GM20000 (cell line): ENCODE measurements around the gene COQ9.

Experiments used
- DNase-seq: peaks from one replicate; pipeline ENCODE4 v3.0.0; 2012; ENCODE audit warnings: low spot score
- TF ChIP-seq, protein P1 (sequence below): IDR thresholded peaks from 2 replicates; pipeline ENCODE4 v1.5.1; 2012; ENCODE audit warnings: mild to moderate bottlenecking, control low read depth; ENCODE audit errors: extremely low read depth, missing control alignments

Gene COQ9

DNA sequence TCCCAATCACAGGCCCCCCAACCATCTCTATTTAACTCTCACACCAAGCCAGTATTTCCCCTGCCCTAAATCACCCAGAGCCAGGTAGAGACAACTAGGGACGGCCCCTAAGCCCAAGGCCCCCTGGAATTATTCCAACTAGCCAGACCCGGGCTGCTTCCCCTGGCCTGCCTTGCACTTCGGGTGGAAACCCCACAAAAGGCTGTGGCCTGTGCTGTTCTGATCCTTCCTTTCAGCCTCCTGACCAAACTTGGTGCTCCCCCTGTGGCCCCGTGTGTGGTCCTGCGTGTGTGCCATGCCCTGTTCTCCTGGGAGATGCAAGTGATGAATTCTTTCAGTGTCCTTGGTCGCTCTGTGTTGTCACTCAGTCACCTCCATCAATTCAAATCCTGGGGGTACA, 27.8 kb upstream of the COQ9 start:
- TF ChIP-seq, protein P1, sequence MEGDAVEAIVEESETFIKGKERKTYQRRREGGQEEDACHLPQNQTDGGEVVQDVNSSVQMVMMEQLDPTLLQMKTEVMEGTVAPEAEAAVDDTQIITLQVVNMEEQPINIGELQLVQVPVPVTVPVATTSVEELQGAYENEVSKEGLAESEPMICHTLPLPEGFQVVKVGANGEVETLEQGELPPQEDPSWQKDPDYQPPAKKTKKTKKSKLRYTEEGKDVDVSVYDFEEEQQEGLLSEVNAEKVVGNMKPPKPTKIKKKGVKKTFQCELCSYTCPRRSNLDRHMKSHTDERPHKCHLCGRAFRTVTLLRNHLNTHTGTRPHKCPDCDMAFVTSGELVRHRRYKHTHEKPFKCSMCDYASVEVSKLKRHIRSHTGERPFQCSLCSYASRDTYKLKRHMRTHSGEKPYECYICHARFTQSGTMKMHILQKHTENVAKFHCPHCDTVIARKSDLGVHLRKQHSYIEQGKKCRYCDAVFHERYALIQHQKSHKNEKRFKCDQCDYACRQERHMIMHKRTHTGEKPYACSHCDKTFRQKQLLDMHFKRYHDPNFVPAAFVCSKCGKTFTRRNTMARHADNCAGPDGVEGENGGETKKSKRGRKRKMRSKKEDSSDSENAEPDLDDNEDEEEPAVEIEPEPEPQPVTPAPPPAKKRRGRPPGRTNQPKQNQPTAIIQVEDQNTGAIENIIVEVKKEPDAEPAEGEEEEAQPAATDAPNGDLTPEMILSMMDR = no peak
- no peak for DNase-seq

DNA sequence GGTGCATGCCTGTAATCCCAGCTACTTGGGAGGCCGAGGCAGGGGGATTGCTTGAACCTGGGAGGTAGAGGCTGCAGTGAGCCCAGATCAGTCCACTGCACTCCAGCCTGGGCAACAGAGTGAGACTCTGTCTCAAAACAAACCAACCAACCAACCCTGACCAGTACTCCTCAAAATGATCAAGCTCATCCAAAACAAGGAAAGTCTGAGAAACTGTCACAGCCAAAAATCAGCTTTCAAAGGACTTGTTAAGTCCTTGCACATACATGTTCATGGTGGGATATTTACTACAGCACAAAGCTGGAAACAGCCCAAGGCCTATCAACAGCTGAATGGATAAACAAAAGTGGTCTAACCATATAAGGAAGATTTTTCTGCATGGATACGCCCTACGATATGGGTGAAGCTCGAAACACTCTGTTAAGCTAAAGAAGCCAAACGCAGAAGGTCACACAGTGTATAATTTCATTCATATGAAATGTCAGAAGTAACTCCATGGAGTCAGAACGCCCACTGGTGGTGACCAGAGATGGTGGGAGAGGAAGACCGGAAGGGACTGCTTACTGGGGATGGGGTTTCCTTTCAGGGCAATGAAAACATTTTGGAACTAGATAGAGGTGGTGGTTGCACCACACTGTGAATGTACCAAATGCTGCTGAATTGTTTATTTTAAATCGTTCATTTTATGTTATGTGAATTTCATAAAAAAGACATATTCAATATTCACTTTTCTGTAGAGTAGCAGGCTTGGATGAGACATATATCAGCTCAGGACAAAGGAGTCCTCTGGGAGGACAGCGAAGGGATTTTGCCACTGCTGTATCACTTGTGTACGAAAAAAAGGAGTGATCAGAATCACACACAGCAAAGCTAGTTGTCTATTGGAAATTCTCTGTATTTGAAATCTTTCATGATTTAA, 25.0 kb upstream of the COQ9 start:
- TF ChIP-seq, protein P1 = peak; percentile 20
- DNase-seq = no peak

DNA sequence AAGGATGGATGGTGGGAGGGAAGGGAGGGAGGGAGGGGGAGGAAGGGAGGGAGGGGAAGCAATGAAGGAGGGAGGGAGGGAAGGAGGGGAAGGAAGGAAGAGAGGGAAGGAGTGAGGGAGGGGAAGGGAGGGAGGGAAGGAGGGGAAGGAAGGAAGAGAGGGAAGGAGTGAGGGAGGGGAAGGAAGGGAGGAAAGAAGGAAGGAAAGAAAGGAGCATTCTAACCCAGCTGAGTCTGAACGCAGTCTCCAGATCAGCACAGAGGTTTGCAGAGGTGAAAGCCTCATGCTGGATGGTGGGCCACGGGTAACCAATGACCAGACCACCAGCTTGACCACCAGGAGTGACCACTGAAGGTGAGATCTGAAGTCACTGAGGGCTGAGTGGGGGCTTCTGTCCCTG, 24.1 kb upstream of the COQ9 start:
- DNase-seq = no peak
- TF ChIP-seq, protein P1 = no peak

DNA sequence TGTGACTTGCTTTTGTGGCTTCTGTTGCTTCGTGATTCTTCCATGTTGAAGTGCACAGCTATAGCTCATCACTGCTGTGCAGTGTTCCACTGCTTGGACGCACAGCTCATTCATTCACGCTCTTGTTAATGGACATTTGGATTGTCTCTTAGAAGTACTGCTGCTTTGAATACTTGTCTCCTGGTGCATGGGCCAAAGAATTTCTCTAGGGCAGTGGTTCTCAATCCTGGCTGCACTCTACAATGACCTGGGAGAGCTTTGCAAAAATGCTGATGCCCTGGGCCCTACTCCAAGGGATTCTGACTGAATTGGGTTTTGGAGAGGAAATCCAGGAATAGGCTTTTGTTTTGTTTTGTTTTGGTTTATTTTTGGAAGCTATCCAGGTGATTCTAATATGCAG, 22.7 kb upstream of the COQ9 start:
- no peak for DNase-seq
- TF ChIP-seq, protein P1 = no peak

DNA sequence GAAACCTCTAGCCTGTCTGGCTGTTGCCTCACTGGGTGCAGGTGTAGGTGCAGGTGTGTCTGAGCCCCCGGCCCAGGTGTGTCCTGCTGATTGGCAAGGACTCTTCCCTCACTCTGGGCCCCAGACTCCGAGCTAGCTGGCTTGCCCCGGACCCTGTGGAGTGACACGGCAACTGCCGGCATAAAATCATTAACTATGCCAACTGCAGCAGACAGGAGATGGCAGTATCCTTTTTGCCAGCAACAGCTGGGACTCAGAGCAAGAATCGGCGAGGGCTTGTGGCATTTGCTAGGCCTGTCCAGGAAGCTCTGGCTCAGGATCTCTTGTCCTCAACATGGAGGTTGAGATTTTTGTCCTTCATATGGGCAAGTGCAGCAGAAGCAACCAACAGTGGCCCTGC, 20.9 kb upstream of the COQ9 start:
- TF ChIP-seq, protein P1 = no peak
- no peak for DNase-seq

DNA sequence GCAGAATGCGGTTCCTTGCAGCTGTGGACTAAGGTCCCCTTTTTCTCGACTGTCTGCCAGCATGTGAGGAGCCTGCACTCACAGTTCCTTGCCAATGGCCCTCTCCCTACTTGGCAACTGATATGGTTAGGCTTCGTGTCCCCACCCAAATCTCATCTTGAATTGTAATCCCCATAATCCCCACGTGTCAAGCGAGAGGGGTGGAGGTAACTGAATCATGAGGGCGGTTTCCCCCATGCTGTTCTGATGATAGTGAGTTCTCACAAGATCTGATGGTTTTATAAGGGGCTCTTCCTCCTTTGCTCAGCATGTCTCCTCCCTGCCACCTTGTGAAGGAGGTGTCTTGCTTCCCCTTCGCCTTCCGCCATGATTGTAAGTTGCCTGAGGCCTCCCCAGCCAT, 20.0 kb upstream of the COQ9 start:
- no peak for DNase-seq
- TF ChIP-seq, protein P1 = no peak

DNA sequence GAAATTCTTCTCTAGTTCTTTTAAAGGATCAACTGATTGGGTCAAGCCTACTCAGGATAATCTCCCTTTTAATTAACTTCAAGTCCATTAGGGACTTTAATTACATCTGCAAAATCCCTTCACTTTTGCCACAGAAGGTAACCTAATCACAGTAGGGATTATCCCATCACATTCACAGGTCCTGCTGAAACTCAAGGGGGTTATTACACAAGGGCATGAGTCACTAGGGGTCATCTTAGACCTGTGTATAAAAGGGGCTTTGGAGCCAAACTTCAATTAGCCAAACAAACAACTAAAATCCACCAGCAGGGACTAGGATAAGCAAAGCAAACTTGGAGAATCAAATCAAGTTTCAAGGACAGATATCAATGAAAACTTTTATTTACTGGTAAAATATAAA, 19.5 kb upstream of the COQ9 start:
- TF ChIP-seq, protein P1 = no peak
- DNase-seq = no peak
